ENCODE measurements around the gene FGD5.

Gene FGD5

DNA sequence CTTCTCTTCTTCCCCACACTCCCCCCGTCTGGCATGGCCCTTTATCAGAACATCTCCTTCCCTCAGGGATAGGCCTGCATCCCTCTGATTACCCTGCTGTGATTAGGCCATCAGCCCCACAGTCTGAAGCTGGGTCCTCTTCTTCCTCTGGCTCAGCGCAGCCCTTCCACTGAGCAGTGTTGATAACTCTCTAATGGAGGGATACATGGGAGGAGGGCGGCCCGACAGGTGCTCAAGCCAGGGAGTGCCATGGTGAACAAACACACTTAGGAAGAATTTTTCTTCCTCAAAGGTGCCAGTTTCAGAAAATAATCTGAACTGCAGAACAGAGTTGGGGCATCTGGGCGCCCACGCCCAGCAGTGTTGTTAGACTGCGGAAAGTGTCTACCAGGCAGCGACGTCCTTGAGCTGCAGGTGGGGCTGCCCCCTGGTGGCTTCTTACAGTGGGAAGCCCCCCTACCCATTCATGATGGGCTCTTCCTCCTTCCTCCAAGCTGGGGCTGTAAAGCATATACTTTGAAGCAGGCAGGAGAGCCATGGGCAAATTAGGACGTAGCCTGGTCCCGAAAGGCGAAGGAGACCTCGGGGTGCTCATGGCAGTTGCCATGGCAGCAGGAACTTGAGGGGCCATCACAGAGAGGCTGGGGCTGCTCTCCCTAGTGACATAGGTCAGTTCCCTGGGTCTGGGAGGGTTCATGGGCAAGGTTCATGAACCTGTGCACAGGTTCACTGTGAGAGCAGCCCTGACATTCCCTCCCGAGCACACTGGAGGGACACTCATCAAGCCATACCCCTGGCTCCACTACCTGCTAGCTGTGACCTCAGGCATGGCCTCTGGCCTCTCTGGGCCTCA lies 95.4 kb downstream of the FGD5 start:
- no peak overlapping the region for H3K4me3 ChIP-seq (ENCODE audit: low read depth, low read length)
- DNase-seq (ENCODE audit: low read depth), result no peak
- no peak for TF ChIP-seq MYC (IDR thresholded peaks at IDR 0.05; ENCODE audit: low read depth, low read length)

DNA sequence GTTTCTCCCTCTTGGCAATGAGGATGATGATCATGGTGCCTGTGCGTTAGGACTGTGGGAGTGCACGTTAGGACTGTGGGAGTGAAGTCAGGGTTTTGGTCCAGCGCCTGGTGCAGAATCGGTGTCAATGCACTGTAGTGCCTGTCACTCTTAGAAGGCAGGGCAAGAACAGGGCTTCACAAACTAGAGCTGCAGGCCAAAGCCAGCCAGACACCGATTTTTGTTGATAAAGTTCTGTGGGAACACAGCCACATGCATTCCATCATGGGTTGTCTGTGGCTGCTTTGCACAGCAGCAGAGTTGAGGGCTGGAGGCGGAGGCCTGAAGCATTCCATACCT lies 96.0 kb downstream of the FGD5 start:
- no peak overlapping the region for H3K4me3 ChIP-seq (ENCODE audit: low read depth, low read length)
- no peak for DNase-seq (ENCODE audit: low read depth)
- TF ChIP-seq, protein P1, sequence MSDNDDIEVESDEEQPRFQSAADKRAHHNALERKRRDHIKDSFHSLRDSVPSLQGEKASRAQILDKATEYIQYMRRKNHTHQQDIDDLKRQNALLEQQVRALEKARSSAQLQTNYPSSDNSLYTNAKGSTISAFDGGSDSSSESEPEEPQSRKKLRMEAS (IDR thresholded peaks at IDR 0.05; ENCODE audit: low read depth, low read length), result no peak
- TF ChIP-seq POLR2A (IDR thresholded peaks at IDR 0.05; ENCODE audit: extremely low read depth, insufficient read length) (no peak), MYC (IDR thresholded peaks at IDR 0.05; ENCODE audit: low read depth, low read length) (no peak)
- TF ChIP-seq, protein P2, sequence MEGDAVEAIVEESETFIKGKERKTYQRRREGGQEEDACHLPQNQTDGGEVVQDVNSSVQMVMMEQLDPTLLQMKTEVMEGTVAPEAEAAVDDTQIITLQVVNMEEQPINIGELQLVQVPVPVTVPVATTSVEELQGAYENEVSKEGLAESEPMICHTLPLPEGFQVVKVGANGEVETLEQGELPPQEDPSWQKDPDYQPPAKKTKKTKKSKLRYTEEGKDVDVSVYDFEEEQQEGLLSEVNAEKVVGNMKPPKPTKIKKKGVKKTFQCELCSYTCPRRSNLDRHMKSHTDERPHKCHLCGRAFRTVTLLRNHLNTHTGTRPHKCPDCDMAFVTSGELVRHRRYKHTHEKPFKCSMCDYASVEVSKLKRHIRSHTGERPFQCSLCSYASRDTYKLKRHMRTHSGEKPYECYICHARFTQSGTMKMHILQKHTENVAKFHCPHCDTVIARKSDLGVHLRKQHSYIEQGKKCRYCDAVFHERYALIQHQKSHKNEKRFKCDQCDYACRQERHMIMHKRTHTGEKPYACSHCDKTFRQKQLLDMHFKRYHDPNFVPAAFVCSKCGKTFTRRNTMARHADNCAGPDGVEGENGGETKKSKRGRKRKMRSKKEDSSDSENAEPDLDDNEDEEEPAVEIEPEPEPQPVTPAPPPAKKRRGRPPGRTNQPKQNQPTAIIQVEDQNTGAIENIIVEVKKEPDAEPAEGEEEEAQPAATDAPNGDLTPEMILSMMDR (IDR thresholded peaks at IDR 0.05; ENCODE audit: low read depth, low read length), result no peak

DNA sequence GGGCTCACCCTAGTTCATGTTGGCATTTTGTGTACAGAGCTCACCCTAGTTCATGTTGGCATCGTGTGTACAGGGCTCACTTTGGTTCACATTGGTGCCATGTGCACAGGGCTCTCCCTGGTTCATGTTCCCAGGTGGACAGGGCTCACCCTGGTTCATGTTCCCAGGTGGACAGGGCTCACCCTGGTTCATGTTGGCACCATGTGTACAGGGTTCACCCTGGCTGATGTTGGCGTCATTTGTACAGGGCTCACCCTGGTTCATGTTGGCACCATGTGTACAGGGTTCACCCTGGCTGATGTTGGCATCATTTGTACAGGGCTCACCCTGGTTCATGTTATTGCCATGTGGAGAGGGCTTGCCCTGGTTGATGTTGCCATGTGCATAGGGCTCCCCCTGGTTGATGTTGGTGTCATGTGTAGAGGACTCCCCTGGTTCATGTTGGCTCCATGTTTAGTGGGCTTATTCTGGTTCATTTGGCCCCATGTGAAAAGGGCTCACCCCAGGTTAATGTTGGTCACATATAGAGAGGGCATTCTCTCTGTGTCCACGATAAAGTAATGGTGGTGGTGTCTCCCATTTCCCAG lies 97.0 kb downstream of the FGD5 start:
- DNase-seq (ENCODE audit: low read depth), result no peak
- no peak overlapping the region for H3K4me3 ChIP-seq (ENCODE audit: low read depth, low read length)
- TF ChIP-seq MYC (IDR thresholded peaks at IDR 0.05; ENCODE audit: low read depth, low read length), result no peak
- TF ChIP-seq, protein P1 (IDR thresholded peaks at IDR 0.05; ENCODE audit: low read depth, low read length), result peak; percentile 48; the same call in 1 of the 2 replicates

DNA sequence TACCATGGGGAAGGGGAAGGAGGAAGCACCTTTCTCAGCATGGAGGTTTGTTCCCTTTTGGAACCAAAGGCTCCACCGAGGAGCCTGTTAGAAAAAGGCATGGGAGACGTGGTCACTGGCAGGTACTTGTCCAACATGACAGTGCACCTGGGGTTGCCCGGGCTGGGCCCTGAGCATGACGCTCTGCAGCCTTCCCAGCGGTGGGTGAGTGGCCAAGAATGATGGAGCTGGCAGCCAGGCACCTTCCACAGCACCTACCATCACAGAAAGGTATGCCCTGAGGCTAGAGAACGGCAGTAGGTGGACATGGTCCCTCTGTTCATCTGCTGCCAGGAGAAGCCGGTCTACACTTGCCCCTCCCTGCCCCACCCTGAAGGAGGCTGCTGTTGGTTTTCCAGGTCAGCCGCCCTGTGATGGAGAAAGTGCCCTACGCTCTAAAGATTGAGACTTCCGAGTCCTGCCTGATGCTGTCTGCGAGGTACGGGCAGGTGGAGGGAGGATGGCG lies 99.6 kb downstream of the FGD5 start:
- DNase-seq (ENCODE audit: low read depth), result no peak
- TF ChIP-seq, protein P2 (IDR thresholded peaks at IDR 0.05; ENCODE audit: low read depth, low read length), result no peak
- TF ChIP-seq MYC (IDR thresholded peaks at IDR 0.05; ENCODE audit: low read depth, low read length) (no peak), POLR2A (IDR thresholded peaks at IDR 0.05; ENCODE audit: extremely low read depth, insufficient read length) (no peak)
- TF ChIP-seq, protein P1 (IDR thresholded peaks at IDR 0.05; ENCODE audit: low read depth, low read length), result no peak

DNA sequence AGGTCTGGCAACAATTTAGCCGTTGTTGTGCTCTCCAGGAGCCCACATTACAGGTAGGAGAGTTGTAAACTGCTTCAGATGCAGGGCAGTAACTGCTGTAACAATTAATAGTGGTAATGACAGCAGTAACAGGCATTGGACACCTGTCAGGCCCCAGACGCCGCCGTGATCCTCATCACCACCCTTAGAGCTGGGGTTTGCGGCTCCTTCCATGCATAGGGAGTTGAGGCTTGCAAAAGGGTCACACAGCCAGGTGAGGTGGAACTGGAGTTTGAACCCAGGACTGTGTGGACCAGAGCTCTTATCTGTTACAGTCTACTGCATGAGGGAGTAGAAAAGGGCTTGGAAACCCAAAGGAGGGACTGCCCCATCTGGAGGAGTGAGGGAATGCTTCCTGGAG lies 101.8 kb downstream of the FGD5 start:
- DNase-seq (ENCODE audit: low read depth), result no peak
- H3K4me3 ChIP-seq (ENCODE audit: low read depth, low read length), result no peak overlapping the region
- no peak for TF ChIP-seq MYC (IDR thresholded peaks at IDR 0.05; ENCODE audit: low read depth, low read length)
- TF ChIP-seq POLR2A (IDR thresholded peaks at IDR 0.05; ENCODE audit: extremely low read depth, insufficient read length), result no peak
- TF ChIP-seq, protein P1 (IDR thresholded peaks at IDR 0.05; ENCODE audit: low read depth, low read length), result no peak
- TF ChIP-seq, protein P2 (IDR thresholded peaks at IDR 0.05; ENCODE audit: low read depth, low read length), result no peak

More for the DNA sequence above, 99.6 kb downstream of the FGD5 start:
- H3K4me3 ChIP-seq (ENCODE audit: low read depth, low read length), result no peak overlapping the region

DNA sequence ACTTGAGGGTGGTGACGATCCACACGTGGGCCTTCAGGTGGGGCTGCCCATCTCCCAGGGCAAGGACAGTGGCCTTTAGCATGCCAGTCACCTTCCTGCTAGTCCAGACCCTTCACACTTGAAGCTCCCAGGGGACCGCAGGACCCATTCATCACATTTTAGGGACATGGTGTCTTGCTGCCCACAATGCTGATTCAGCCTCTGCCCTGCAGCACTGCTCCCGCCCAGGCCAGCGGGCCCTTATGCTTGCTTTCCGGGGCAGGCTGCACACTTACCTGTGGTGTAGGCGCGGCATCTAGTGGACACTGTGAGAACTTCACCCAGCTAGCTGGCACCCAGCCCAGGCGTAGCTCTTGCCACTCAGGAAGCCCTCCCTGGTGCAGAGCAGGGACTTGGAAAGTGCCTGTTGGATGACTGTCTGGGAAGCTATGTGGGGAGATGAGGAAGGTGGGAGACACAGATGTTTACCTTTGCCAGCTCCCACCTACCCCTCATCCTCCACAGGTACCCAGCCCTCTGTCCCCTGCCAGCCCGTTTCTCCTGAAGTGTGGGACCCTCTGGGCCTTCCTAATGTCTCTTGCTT lies 102.4 kb downstream of the FGD5 start:
- H3K4me3 ChIP-seq (ENCODE audit: low read depth, low read length), result no peak overlapping the region
- TF ChIP-seq POLR2A (IDR thresholded peaks at IDR 0.05; ENCODE audit: extremely low read depth, insufficient read length) (no peak), MYC (IDR thresholded peaks at IDR 0.05; ENCODE audit: low read depth, low read length) (peak; percentile 68; the same call in 1 of the 2 replicates)
- TF ChIP-seq, protein P1 (IDR thresholded peaks at IDR 0.05; ENCODE audit: low read depth, low read length), result peak; percentile 62
- TF ChIP-seq, protein P2 (IDR thresholded peaks at IDR 0.05; ENCODE audit: low read depth, low read length), result peak; percentile 76
- peak; percentile 85 for DNase-seq (ENCODE audit: low read depth)
